Neuronal stem cell (in vitro differentiated cells): Measurements from ENCODE around the gene CEND1.

Experiments
- DNase-seq: peaks from one replicate; pipeline ENCODE4 v3.0.0-alpha.2; 2013; ENCODE audit warnings: low spot score
- H2AFZ ChIP-seq: one replicate; pipeline ENCODE4 v1.6.1; 2013; ENCODE audit warnings: mild to moderate bottlenecking, low read length, inconsistent platforms
- H2AK5ac ChIP-seq: 2 replicates; pipeline ENCODE4 v1.6.1; 2013; ENCODE audit warnings: low read depth, mild to moderate bottlenecking, inconsistent platforms, low read length, moderate library complexity, mixed read lengths
- H2BK120ac ChIP-seq: 2 replicates; pipeline ENCODE4 v1.6.1; 2013; ENCODE audit warnings: low read depth, mild to moderate bottlenecking, inconsistent platforms, low read length, moderate library complexity, mixed read lengths
- H2BK12ac ChIP-seq: one replicate; pipeline ENCODE4 v1.6.1; 2013; ENCODE audit warnings: low read length, inconsistent platforms
- H2BK15ac ChIP-seq: 2 replicates; pipeline ENCODE4 v1.6.1; 2013; ENCODE audit warnings: mild to moderate bottlenecking, low read length, inconsistent platforms, mixed read lengths
- H2BK5ac ChIP-seq: one replicate; pipeline ENCODE4 v1.6.1; 2013; ENCODE audit warnings: inconsistent platforms, mild to moderate bottlenecking, low read length, moderate library complexity
- H3K14ac ChIP-seq: one replicate; pipeline ENCODE4 v1.6.1; 2013; ENCODE audit warnings: low read length, inconsistent platforms
- H3K18ac ChIP-seq: 2 replicates; pipeline ENCODE4 v1.6.1; 2013; ENCODE audit warnings: low read length, inconsistent platforms
- H3K23ac ChIP-seq: 2 replicates; pipeline ENCODE4 v1.6.1; 2013; ENCODE audit warnings: low read depth, mild to moderate bottlenecking, mixed read lengths, low read length, inconsistent platforms; ENCODE audit not compliant: poor library complexity
- H3K27ac ChIP-seq: replicated peaks from 3 replicates; pipeline ENCODE4 v1.5.1; 2013; ENCODE audit warnings: low read length, inconsistent platforms
- H3K27me3 ChIP-seq, 3 experiments: 2 replicates each; pipeline ENCODE4 v1.6.1; 2013; ENCODE audit warnings: low read length in 3 of 3, mild to moderate bottlenecking in 2 of 3, inconsistent platforms in 1 of 3, low read depth in 1 of 3, mixed read lengths in 1 of 3, moderate library complexity in 1 of 3; ENCODE audit not compliant: control insufficient read depth in 3 of 3, insufficient read depth in 3 of 3
- H3K36me3 ChIP-seq, 2 donors: replicated peaks in 1 of 2; 2 replicates each; pipeline ENCODE4 v1.6.1; 2013; ENCODE audit warnings: low read length in 2 of 2; ENCODE audit not compliant: control insufficient read depth in 2 of 2, insufficient read depth in 2 of 2
- H3K4ac ChIP-seq: 2 replicates; pipeline ENCODE4 v1.6.1; 2013; ENCODE audit warnings: inconsistent platforms, mild to moderate bottlenecking, low read length, moderate library complexity
- H3K4me1 ChIP-seq, 2 donors: 1 replicate in 1 of 2; 2 replicates in 1 of 2; pipeline ENCODE4 v1.6.1; 2013; ENCODE audit warnings: low read length in 2 of 2, low read depth in 1 of 2; ENCODE audit not compliant: control insufficient read depth in 2 of 2, insufficient read depth in 1 of 2
- H3K4me2 ChIP-seq: one replicate; pipeline ENCODE4 v1.6.1; 2013; ENCODE audit warnings: mild to moderate bottlenecking, low read length, inconsistent platforms; ENCODE audit not compliant: insufficient read depth, poor library complexity, severe bottlenecking
- H3K4me3 ChIP-seq, 2 donors: 2 replicates each; pipeline ENCODE4 v1.5.1; 2013; ENCODE audit warnings: low read length in 2 of 2, mild to moderate bottlenecking in 2 of 2, inconsistent platforms in 1 of 2, moderate library complexity in 1 of 2
- H3K79me1 ChIP-seq: one replicate; pipeline ENCODE4 v1.6.1; 2013; ENCODE audit warnings: low read depth, mild to moderate bottlenecking, inconsistent platforms, low read length, moderate library complexity
- H3K9ac ChIP-seq: one replicate; pipeline ENCODE4 v1.6.1; 2013; ENCODE audit warnings: mild to moderate bottlenecking, low read depth, low read length, inconsistent platforms; ENCODE audit not compliant: poor library complexity
- H3K9me3 ChIP-seq, 2 donors: replicated peaks in 1 of 2; 2 replicates each; pipeline versions ENCODE3 to v1.6.1; 2013; ENCODE audit warnings: low read length in 2 of 2, mild to moderate bottlenecking in 2 of 2, inconsistent platforms in 1 of 2, low read depth in 1 of 2, mixed read lengths in 1 of 2, moderate library complexity in 1 of 2; ENCODE audit not compliant: control insufficient read depth in 2 of 2, insufficient read depth in 1 of 2
- H4K8ac ChIP-seq: one replicate; pipeline ENCODE4 v1.6.1; 2013; ENCODE audit warnings: low read depth, mild to moderate bottlenecking, inconsistent platforms, low read length, moderate library complexity
- H4K91ac ChIP-seq: one replicate; pipeline ENCODE4 v1.6.1; 2013; ENCODE audit warnings: low read length, low read depth, mild to moderate bottlenecking, inconsistent platforms; ENCODE audit not compliant: poor library complexity
- WGBS, 2 donors: extraction: QIAGEN DNeasy Blood & Tissue Kit; methylation state at CpG; one replicate each; pipeline ENCODE4 v1.1.7; 2013; ENCODE audit warnings: missing lambda C conversion rate in 2 of 2, mixed read lengths in 1 of 2; ENCODE audit not compliant: insufficient read length in 2 of 2, insufficient replicate concordance in 1 of 2; ENCODE audit errors: extremely low coverage in 2 of 2; 5-methylcytosine and 5-hydroxymethylcytosine counted together

The CEND1 gene

GRCh38 chr11:794013-794765 lies 4.3 kb upstream of the CEND1 start:
- H3K4me1 ChIP-seq = peaks cover 18 to 21% of the 10 kb centered on the region in 2 donors
- no peak overlapping the region for H3K4me2 ChIP-seq
- WGBS, 2 donors = no CpG with 5 or more reads among the region's 31 CpGs
- no peak overlapping the region for H4K91ac ChIP-seq
- H2AK5ac ChIP-seq = peak overlapping the region; percentile 56
- peak overlapping the region; percentile 70 for H3K9ac ChIP-seq
- no peaks in the 10 kb centered on the region for H3K9me3 ChIP-seq
- H2BK5ac ChIP-seq = peak overlapping the region; percentile 82
- H2BK12ac ChIP-seq = no peak overlapping the region
- H3K4me3 ChIP-seq = peak overlapping the region in 1 of 2 donors; percentile 26
- no peak overlapping the region for H3K14ac ChIP-seq
- H3K27ac ChIP-seq = no peak overlapping the region
- H3K79me1 ChIP-seq = peaks cover 24% of the 10 kb centered on the region
- no peak overlapping the region for H4K8ac ChIP-seq
- H2AFZ ChIP-seq = no peak overlapping the region
- peaks cover 19 to 43% of the 10 kb centered on the region in 2 donors for H3K36me3 ChIP-seq
- H3K18ac ChIP-seq = no peak overlapping the region
- peak overlapping the region; percentile 95 for H3K23ac ChIP-seq
- no peak for DNase-seq
- H2BK15ac ChIP-seq = no peak overlapping the region
- no peak overlapping the region for H3K4ac ChIP-seq
- H3K27me3 ChIP-seq = no peaks in the 10 kb centered on the region
- no peak overlapping the region for H2BK120ac ChIP-seq

- Histone ChIP-seq H3K4ac (no peak overlapping the region), H3K18ac (no peak overlapping the region), H3K9me3 (no peaks in the 10 kb centered on the region), H2BK5ac (no peak overlapping the region), H2AFZ (no peak overlapping the region), H2BK120ac (no peak overlapping the region), H3K14ac (no peak overlapping the region), H3K27me3 (no peaks in the 10 kb centered on the region), H2BK15ac (no peak overlapping the region), H3K27ac (no peak overlapping the region), H2AK5ac (no peak overlapping the region), H2BK12ac (no peak overlapping the region), H3K4me1 (peaks cover 18 to 27% of the 10 kb centered on the region in 2 donors), H3K4me2 (no peak overlapping the region), H4K91ac (no peak overlapping the region), H3K79me1 (peaks cover 24% of the 10 kb centered on the region), H4K8ac (no peak overlapping the region), H3K36me3 (peaks cover 19 to 40% of the 10 kb centered on the region in 2 donors), H3K9ac (peak overlapping the region; percentile 12), H3K4me3 (no peak overlapping the region), H3K23ac (no peak overlapping the region)
- no peak for DNase-seq
- WGBS, 2 donors = no CpG with 5 or more reads among the region's 7 CpGs
Observed at GRCh38 chr11:793556-793955, 3.7 kb upstream of the CEND1 start.

- Histone ChIP-seq H4K8ac (no peak overlapping the region), H3K27ac (no peak overlapping the region), H4K91ac (no peak overlapping the region), H2BK12ac (no peak overlapping the region), H3K27me3 (no peaks in the 10 kb centered on the region), H3K4ac (no peak overlapping the region), H3K4me1 (peaks cover 18 to 27% of the 10 kb centered on the region in 2 donors), H3K36me3 (peaks cover 19 to 40% of the 10 kb centered on the region in 2 donors), H3K18ac (no peak overlapping the region), H3K4me2 (no peak overlapping the region), H3K4me3 (no peak overlapping the region), H2AFZ (no peak overlapping the region), H3K23ac (peak overlapping the region; percentile 89), H3K9ac (peak overlapping the region; percentile 21), H2BK5ac (no peak overlapping the region), H2AK5ac (no peak overlapping the region), H3K14ac (no peak overlapping the region), H2BK15ac (no peak overlapping the region), H2BK120ac (no peak overlapping the region), H3K9me3 (no peaks in the 10 kb centered on the region), H3K79me1 (peaks cover 21% of the 10 kb centered on the region)
- no peak for DNase-seq
- no CpG with 5 or more reads among the region's 13 CpGs for WGBS, 2 donors
Observed at GRCh38 chr11:792873-793272, 3.0 kb upstream of the CEND1 start.

- H4K8ac ChIP-seq = no peak overlapping the region
- peaks cover 19 to 40% of the 10 kb centered on the region in 2 donors for H3K36me3 ChIP-seq
- no peak overlapping the region for H3K23ac ChIP-seq
- WGBS, 2 donors = no CpG with 5 or more reads among the region's 15 CpGs
- no peak for DNase-seq
- H3K9ac ChIP-seq = no peak overlapping the region
- peaks cover 21% of the 10 kb centered on the region for H3K79me1 ChIP-seq
- no peak overlapping the region for H3K4ac ChIP-seq
- no peak overlapping the region for H2AK5ac ChIP-seq
- H3K9me3 ChIP-seq = no peaks in the 10 kb centered on the region
- no peak overlapping the region for H3K18ac ChIP-seq
- H3K4me2 ChIP-seq = no peak overlapping the region
- H4K91ac ChIP-seq = no peak overlapping the region
- no peak overlapping the region for H3K27ac ChIP-seq
- H3K4me3 ChIP-seq = no peak overlapping the region
- H3K14ac ChIP-seq = no peak overlapping the region
- H2BK5ac ChIP-seq = no peak overlapping the region
- H2AFZ ChIP-seq = no peak overlapping the region
- H3K27me3 ChIP-seq = no peaks in the 10 kb centered on the region
- no peak overlapping the region for H2BK120ac ChIP-seq
- H2BK12ac ChIP-seq = no peak overlapping the region
- H2BK15ac ChIP-seq = no peak overlapping the region
- peaks cover 18 to 27% of the 10 kb centered on the region in 2 donors for H3K4me1 ChIP-seq
Observed at GRCh38 chr11:792535-792821, 2.6 kb upstream of the CEND1 start.
